Stimulated activated CD8-positive, alpha-beta memory T cell treated with anti-CD3 and anti-CD28 coated beads, Interleukin-7, amount 100 ng/mL, for 4 hours (primary cell): ENCODE results near the gene FIGNL1.

Experiments used
- DNase-seq, 2 donors: peaks; one replicate each; pipeline ENCODE4 v3.0.0-alpha.2; 2020; ENCODE audit warnings: low read depth in 2 of 2

Gene FIGNL1

DNA sequence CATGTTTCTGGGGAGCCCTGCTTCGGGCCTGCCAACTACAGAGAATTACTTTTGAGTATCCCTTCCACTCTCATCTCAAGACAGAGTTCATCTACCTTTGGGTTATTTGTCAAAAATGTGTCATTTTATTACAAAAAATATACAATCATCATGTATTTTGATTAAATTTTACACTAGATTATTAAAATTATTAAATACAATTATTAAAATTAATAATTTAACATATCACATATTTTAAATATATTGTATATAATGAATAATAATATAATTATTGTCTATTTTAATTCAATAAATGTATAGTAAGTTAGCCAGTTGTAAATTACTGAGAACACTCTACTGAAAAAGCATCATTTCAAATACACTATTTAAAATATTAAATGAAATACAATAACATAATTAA is 50.9 kb downstream of the FIGNL1 start:
- no peak for DNase-seq

DNA sequence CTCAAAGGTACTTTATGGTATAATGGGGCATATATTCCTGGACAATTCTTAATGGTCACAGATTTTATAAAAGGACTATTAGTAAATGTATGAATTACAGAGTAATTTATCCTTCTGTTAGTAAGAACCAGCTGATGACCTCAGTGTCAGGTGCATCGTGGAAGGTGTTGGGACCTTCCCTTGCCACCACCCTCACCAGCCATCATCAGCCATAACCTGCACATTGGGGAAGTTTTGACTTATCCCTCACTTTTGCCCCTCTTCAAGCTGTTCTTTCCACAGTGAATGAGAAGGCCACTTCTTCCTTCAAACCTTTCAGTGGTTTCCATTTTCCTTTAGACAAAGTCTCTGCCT is 52.2 kb downstream of the FIGNL1 start:
- DNase-seq = no peak

DNA sequence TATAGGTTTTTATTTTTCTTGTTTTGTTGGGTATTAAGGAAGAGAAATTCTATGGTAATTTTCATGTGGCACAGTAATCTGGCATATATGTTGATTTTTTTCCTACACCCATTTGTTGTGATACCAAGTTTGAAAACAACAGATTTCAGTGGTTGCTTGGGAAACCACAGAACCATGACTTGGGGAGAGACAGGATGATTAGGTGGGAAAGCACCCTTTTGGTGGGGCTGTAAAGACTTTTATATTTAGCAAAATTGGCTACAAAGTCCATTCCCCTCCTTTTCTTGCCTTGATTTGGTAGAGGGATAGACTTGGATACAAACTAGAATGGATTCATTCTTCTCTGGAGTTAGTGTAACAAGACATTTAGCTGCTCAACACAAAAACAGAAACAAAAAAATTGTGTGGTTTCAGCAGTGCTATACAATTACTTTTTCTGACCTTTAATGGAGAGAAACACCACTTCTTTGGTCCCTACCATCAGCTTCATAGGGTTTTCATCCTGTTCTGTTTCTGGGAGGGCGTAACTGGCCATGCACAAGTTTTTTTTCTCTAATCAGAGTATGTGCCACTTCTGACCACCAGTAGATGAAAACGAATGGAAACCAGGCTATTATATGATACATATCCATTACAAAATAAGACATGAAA is 52.7 kb downstream of the FIGNL1 start:
- DNase-seq = no peak

DNA sequence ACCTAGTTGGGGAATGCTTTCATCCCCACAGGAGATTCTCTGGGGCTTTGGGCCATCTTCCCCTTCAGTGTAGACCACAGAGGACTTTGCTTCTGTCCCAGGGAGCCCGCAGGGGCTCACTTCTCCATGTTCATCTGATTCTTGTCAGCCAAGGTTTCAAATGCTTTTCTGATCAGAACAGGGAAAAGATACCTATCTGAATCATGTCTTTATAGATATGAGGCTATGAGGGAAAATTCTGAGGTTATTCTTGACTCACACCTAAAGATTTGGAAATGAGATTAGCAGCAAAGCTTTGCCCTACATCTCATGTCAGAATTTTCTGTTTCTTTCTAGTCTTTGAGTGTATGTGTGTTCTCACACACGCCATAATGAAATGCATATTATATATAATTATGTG is 53.3 kb downstream of the FIGNL1 start:
- DNase-seq = no peak

DNA sequence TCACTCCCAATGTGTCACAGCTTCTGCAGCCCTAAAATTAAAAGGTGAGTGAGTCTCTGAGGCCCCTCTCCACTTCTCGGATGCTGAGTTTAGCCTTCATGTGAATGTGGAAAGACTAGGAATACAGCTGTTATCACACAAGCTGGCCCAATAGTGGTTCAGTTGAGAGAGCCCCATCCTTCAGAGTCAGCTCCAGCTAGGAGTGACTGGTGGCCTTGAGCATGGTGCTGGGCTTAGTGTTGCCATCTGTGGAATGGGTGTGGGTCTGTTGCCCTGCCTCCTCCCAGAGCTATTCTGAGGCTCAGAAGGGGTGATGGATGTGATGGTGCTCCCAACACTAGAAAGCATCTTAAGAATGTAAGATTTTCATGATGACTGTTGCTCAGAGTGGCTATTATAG is 55.8 kb downstream of the FIGNL1 start:
- DNase-seq = no peak
